IMR-90 (cell line): ENCODE data around the gene CXCL8. TPM values are rescaled to one million over a fixed set of nuclear protein-coding genes. Genes with fewer than 3 reads are reported as not detected.

Source experiments
- ATAC-seq: fragments of 200-7000 bp; cut with Tn5 transposase; 2 replicates; pipeline ENCODE4 v1.9.1; 2020; ENCODE audit warnings: low read depth, mild to moderate bottlenecking, moderate library complexity
- BruUV-seq: library from RNA; stranded (reverse); fragments of 400-500 nt; replicated peaks from 2 replicates; lab custom pipeline; 2021; lab: Mats Ljungman, UMichigan
- CTCF ChIA-PET: fragments of 300-600 bp; formaldehyde crosslinking; extraction: SDS; loops from one replicate; lab custom pipeline; 2021; ENCODE audit warnings: antibody characterized with exemption; lab: Yijun Ruan, JAX
- POLR2A ChIA-PET: fragments of 300-600 bp; sonication (Branson Sonifier 250); formaldehyde crosslinking; loops from one replicate; lab custom pipeline; 2022; ENCODE audit warnings: antibody characterized with exemption; ENCODE audit not compliant: unreplicated experiment; lab: Charles Lee
- DNase-seq: peaks from one replicate; pipeline ENCODE4 v3.0.0; 2013
- H2AFZ ChIP-seq: replicated peaks from 2 replicates; pipeline ENCODE3; 2013; ENCODE audit warnings: low read length, mild to moderate bottlenecking; ENCODE audit not compliant: poor library complexity
- H2AK5ac ChIP-seq: 2 replicates; pipeline ENCODE4 v1.6.1; 2013; ENCODE audit warnings: low read depth, low read length, inconsistent platforms
- H2AK9ac ChIP-seq: replicated peaks from 2 replicates; pipeline ENCODE3; 2013; ENCODE audit warnings: mild to moderate bottlenecking, low read depth, low read length, moderate library complexity; ENCODE audit not compliant: poor library complexity
- H2BK120ac ChIP-seq: 2 replicates; pipeline ENCODE4 v1.6.1; 2013; ENCODE audit warnings: low read depth, low read length, inconsistent platforms
- H2BK15ac ChIP-seq: 3 replicates; pipeline ENCODE4 v1.6.1; 2013; ENCODE audit warnings: low read depth, low read length, inconsistent platforms
- H2BK20ac ChIP-seq: 2 replicates; pipeline ENCODE4 v1.6.1; 2013; ENCODE audit warnings: low read depth, mild to moderate bottlenecking, inconsistent platforms, low read length, moderate library complexity
- H2BK5ac ChIP-seq: 2 replicates; pipeline ENCODE4 v1.6.1; 2013; ENCODE audit warnings: mild to moderate bottlenecking, low read depth, low read length, inconsistent platforms; ENCODE audit not compliant: poor library complexity, severe bottlenecking
- H3K14ac ChIP-seq: replicated peaks from 2 replicates; pipeline ENCODE4 v1.6.1; 2013; ENCODE audit warnings: low read depth, low read length, inconsistent platforms
- H3K18ac ChIP-seq: 2 replicates; pipeline ENCODE4 v1.6.1; 2013; ENCODE audit warnings: low read depth, low read length, control low read depth
- H3K23ac ChIP-seq: 2 replicates; pipeline ENCODE4 v1.6.1; 2013; ENCODE audit warnings: low read depth, low read length, inconsistent platforms
- H3K27ac ChIP-seq: 2 replicates; pipeline ENCODE4 v1.5.1; 2013; ENCODE audit warnings: mild to moderate bottlenecking, control low read depth, low read length; ENCODE audit not compliant: insufficient read depth
- H3K27me3 ChIP-seq: 2 replicates; pipeline ENCODE4 v1.6.1; 2013; ENCODE audit warnings: low read length; ENCODE audit not compliant: control insufficient read depth, insufficient read depth
- H3K36me3 ChIP-seq: 2 replicates; pipeline ENCODE4 v1.6.1; 2013; ENCODE audit warnings: low read length, mixed read lengths; ENCODE audit not compliant: control insufficient read depth, insufficient read depth
- H3K4ac ChIP-seq: 2 replicates; pipeline ENCODE4 v1.6.1; 2013; ENCODE audit warnings: low read depth, low read length, inconsistent platforms
- H3K4me1 ChIP-seq: 2 replicates; pipeline ENCODE4 v1.6.1; 2013; ENCODE audit warnings: low read length, mixed read lengths; ENCODE audit not compliant: control insufficient read depth, insufficient read depth
- H3K4me2 ChIP-seq: 2 replicates; pipeline ENCODE4 v1.6.1; 2013; ENCODE audit warnings: low read depth, mild to moderate bottlenecking, control low read depth, low read length, moderate library complexity
- H3K4me3 ChIP-seq: 2 replicates; pipeline ENCODE4 v1.5.1; 2013; ENCODE audit warnings: low read depth, mild to moderate bottlenecking, control low read depth, low read length, moderate library complexity; ENCODE audit not compliant: insufficient read depth
- H3K56ac ChIP-seq: 2 replicates; pipeline ENCODE4 v1.6.1; 2013; ENCODE audit warnings: low read length, inconsistent platforms; ENCODE audit not compliant: insufficient read depth; ENCODE audit errors: extremely low read depth
- H3K79me1 ChIP-seq, 2 experiments: 2 replicates each; pipeline ENCODE4 v1.6.1; 2013; ENCODE audit warnings: low read length in 2 of 2, inconsistent platforms in 1 of 2, low read depth in 1 of 2
- H3K9ac ChIP-seq: 2 replicates; pipeline ENCODE4 v1.6.1; 2013; ENCODE audit warnings: low read depth, low read length, control low read depth
- H3K9me1 ChIP-seq: 2 replicates; pipeline ENCODE4 v1.6.1; 2013; ENCODE audit warnings: low read length, inconsistent platforms; ENCODE audit not compliant: insufficient read depth
- H3K9me3 ChIP-seq: 2 replicates; pipeline ENCODE4 v1.6.1; 2013; ENCODE audit warnings: low read length; ENCODE audit not compliant: control insufficient read depth, insufficient read depth
- H4K20me1 ChIP-seq: 2 replicates; pipeline ENCODE4 v1.6.1; 2013; ENCODE audit warnings: low read length, inconsistent platforms; ENCODE audit not compliant: insufficient read depth
- H4K5ac ChIP-seq: 2 replicates; pipeline ENCODE4 v1.6.1; 2013; ENCODE audit warnings: mild to moderate bottlenecking, low read depth, low read length, control low read depth
- H4K8ac ChIP-seq, 2 experiments: 2 replicates each; pipeline ENCODE4 v1.6.1; 2013; ENCODE audit warnings: low read depth in 2 of 2, low read length in 2 of 2, control low read depth in 1 of 2, inconsistent platforms in 1 of 2
- H4K91ac ChIP-seq: 2 replicates; pipeline ENCODE4 v1.6.1; 2013; ENCODE audit warnings: low read depth, low read length, inconsistent platforms; ENCODE audit not compliant: insufficient read depth
- BHLHE40 ChIP-seq: fragments of 150-350 bp; IDR thresholded peaks from 2 replicates; pipeline ENCODE4 v1.6.1; 2016; ENCODE audit warnings: mild to moderate bottlenecking, low read depth, low read length
- CTCF ChIP-seq: conservative IDR thresholded peaks from 2 replicates; pipeline ENCODE4 v1.5.1; 2012; ENCODE audit warnings: mild to moderate bottlenecking, low read depth, low read length, improper control_type of control experiment
- FOS ChIP-seq: fragments of 150-350 bp; IDR thresholded peaks from 2 replicates; pipeline ENCODE4 v1.6.1; 2016; ENCODE audit warnings: low read depth, low read length
- MAFK ChIP-seq: IDR thresholded peaks from 2 replicates; pipeline ENCODE4 v1.6.1; 2012; ENCODE audit warnings: low read depth, low read length, improper control_type of control experiment
- MXI1 ChIP-seq: IDR thresholded peaks from 2 replicates; pipeline ENCODE4 v1.6.1; 2012; ENCODE audit warnings: low read depth, mild to moderate bottlenecking, low read length, moderate library complexity, borderline replicate concordance
- RAD21 ChIP-seq: IDR thresholded peaks from 2 replicates; pipeline ENCODE4 v1.6.1; 2012; ENCODE audit warnings: low read length, improper control_type of control experiment
- RFX5 ChIP-seq: IDR thresholded peaks from 2 replicates; pipeline ENCODE4 v1.8.0; 2012; ENCODE audit warnings: low read depth, mild to moderate bottlenecking, low read length, moderate library complexity
- SMC3 ChIP-seq: fragments of 150-350 bp; IDR thresholded peaks from 2 replicates; pipeline ENCODE4 v1.6.1; 2016; ENCODE audit warnings: low read depth, mild to moderate bottlenecking, antibody characterized with exemption, low read length, moderate library complexity
- USF2 ChIP-seq: fragments of 150-350 bp; IDR thresholded peaks from 2 replicates; pipeline ENCODE4 v1.6.1; 2017; ENCODE audit warnings: mild to moderate bottlenecking, antibody characterized with exemption, low read length, low read depth
- WGBS, 2 experiments: methylation state at CpG; one replicate each; pipeline versions ENCODE4 v1.1.5 to v1.1.7; 2013; ENCODE audit warnings: missing lambda C conversion rate in 2 of 2; ENCODE audit not compliant: insufficient read length in 1 of 2; ENCODE audit errors: extremely low coverage in 2 of 2; 5-methylcytosine and 5-hydroxymethylcytosine counted together
- dilution Hi-C: fragments of 300-500 bp; cut with HindIII; formaldehyde crosslinking; loops from one replicate; pipeline ENCODE4 v1.14.3; 2018; ENCODE audit warnings: low sequenced_read_pairs; ENCODE audit not compliant: unreplicated experiment
- in situ Hi-C: fragments of 300-500 bp; cut with MboI; formaldehyde crosslinking; loops from 3 replicates; pipeline ENCODE4 v1.14.3; 2019; ENCODE audit warnings: low sequenced_read_pairs, inconsistent platforms, mixed read lengths
- intact Hi-C: fragments of 100-400 bp; cut with micrococcal nuclease; formaldehyde crosslinking; loops from 2 replicates; pipeline ENCODE4 v1.10.0; 2022
- polyA plus RNA-seq, 3 experiments: library from polyadenylated mRNA; depleted of rRNA; stranded (reverse); fragments of >200 nt; gene quantifications; 2 replicates each; pipeline ENCODE4 v1.2.3, GENCODE V29; 2012; ENCODE audit warnings: low replicate concordance in 1 of 3
- total RNA-seq: library from RNA; depleted of rRNA; stranded (reverse); fragments of >200 nt; gene quantifications from 2 replicates; pipeline ENCODE4 v1.2.3, GENCODE V29; 2012

The CXCL8 gene
- total and polyA plus RNA-seq, 2 of the 4 experiments (the other 2 are of a cell fraction): 2.2 to 2.7 TPM

GRCh38 chr4:73761856-73762255 is 21.5 kb downstream of the CXCL8 start:
- H3K9me3 ChIP-seq: no peaks in the 10 kb centered on the region
- H3K4me3 ChIP-seq: no peak overlapping the region
- no peak overlapping the region for H3K4me2 ChIP-seq
- H2BK20ac ChIP-seq: no peak overlapping the region
- no peak overlapping the region for H2AK5ac ChIP-seq
- no peak overlapping the region for H2AFZ ChIP-seq
- H3K9ac ChIP-seq: no peak overlapping the region
- H3K4me1 ChIP-seq: no peaks in the 10 kb centered on the region
- no peak overlapping the region for H3K14ac ChIP-seq
- H3K27ac ChIP-seq: no peak overlapping the region
- ChIA-PET POLR2A (no interaction called here), CTCF (no interaction called here)
- H2BK5ac ChIP-seq: no peak overlapping the region
- no peaks in the 10 kb centered on the region for H3K27me3 ChIP-seq
- dilution Hi-C loops (no loop called here), in situ Hi-C loops (no loop called here), intact Hi-C loops (no loop called here)
- no peak overlapping the region for H4K8ac ChIP-seq
- no peak overlapping the region for H2BK120ac ChIP-seq
- no peak overlapping the region for H3K56ac ChIP-seq
- no peak overlapping the region for H3K18ac ChIP-seq
- H2AK9ac ChIP-seq: no peak overlapping the region
- no peak overlapping the region for H3K4ac ChIP-seq
- no peak for TF ChIP-seq MAFK
- TF ChIP-seq USF2: no peak
- TF ChIP-seq FOS: no peak
- TF ChIP-seq RAD21: no peak
- no peak for TF ChIP-seq CTCF
- no peak for TF ChIP-seq RFX5
- no peak for TF ChIP-seq SMC3
- TF ChIP-seq MXI1: no peak
- no peak for TF ChIP-seq BHLHE40
- H3K23ac ChIP-seq: no peak overlapping the region
- H2BK15ac ChIP-seq: no peak overlapping the region
- no peaks in the 10 kb centered on the region for H3K9me1 ChIP-seq
- H3K36me3 ChIP-seq: no peaks in the 10 kb centered on the region
- DNase-seq (no peak), ATAC-seq (no peak)
- H4K91ac ChIP-seq: no peak overlapping the region
- H3K79me1 ChIP-seq: no peaks in the 10 kb centered on the region
- H4K5ac ChIP-seq: no peak overlapping the region
- H4K20me1 ChIP-seq: no peaks in the 10 kb centered on the region
- BruUV-seq: no TSS peak
- WGBS, 2 experiments: no CpG with 5 or more reads among the region's 1 CpG
